ENCODE measurements around the gene SGIP1.

GRCh38 chr1:66704177-66704875, 170.4 kb downstream of the SGIP1 start:
- TF ChIP-seq FOSL2 (IDR thresholded peaks at IDR 0.05; ENCODE audit: borderline replicate concordance, low read depth) (no peak), EZH2phosphoT487 (IDR thresholded peaks at IDR 0.05; ENCODE audit: borderline replicate concordance, low read depth) (no peak), POLR2AphosphoS5 (IDR thresholded peaks at IDR 0.05; ENCODE audit: low read depth, low read length) (no peak), CTCF (IDR thresholded peaks at IDR 0.05) (no peak), MAX (IDR thresholded peaks at IDR 0.05; ENCODE audit: low read depth) (no peak), JUND (IDR thresholded peaks at IDR 0.05) (no peak), RCOR1 (IDR thresholded peaks at IDR 0.05; ENCODE audit: low read length) (no peak)

All from SK-N-SH (cell line).